ENCODE measurements around the gene OR4D9. TPM values are rescaled to one million over a fixed set of nuclear protein-coding genes. Genes with fewer than 3 reads are reported as not detected.
"Not testable (repeated sequence)": the region's sequence is repeated elsewhere in the genome, so short reads cannot be mapped to it uniquely, and the experiment has no call there.

Gene OR4D9
- total RNA-seq, 1 donor from 2014 or later = not detected

GRCh38 chr11:59544869-59545178 is 33.5 kb downstream of the OR4D9 start:
- ATAC-seq (no peak), DNase-seq (no peak)
- H3K27ac ChIP-seq = no peak overlapping the region
- no peaks in the 10 kb centered on the region for H3K4me1 ChIP-seq
- no peaks in the 10 kb centered on the region for H3K36me3 ChIP-seq
- TF ChIP-seq CTCF (IDR thresholded peaks at IDR 0.05) = no peak
- H3K27me3 ChIP-seq (ENCODE audit: low read depth) = no peaks in the 10 kb centered on the region
- H3K4me3 ChIP-seq = no peak overlapping the region
- intact Hi-C loops (cut with DNase I) = no loop called here
- no peaks in the 10 kb centered on the region for H3K9me3 ChIP-seq

GRCh38 chr11:59545179-59546020 is 34.1 kb downstream of the OR4D9 start:
- intact Hi-C loops (cut with DNase I) = no loop called here
- TF ChIP-seq CTCF (IDR thresholded peaks at IDR 0.05) = no peak
- Histone ChIP-seq H3K9me3 (no peaks in the 10 kb centered on the region), H3K27me3 (ENCODE audit: low read depth) (no peaks in the 10 kb centered on the region), H3K36me3 (no peaks in the 10 kb centered on the region), H3K27ac (no peak overlapping the region), H3K4me3 (no peak overlapping the region), H3K4me1 (no peaks in the 10 kb centered on the region)
- ATAC-seq = no peak
- DNase-seq = no peak

DNA sequence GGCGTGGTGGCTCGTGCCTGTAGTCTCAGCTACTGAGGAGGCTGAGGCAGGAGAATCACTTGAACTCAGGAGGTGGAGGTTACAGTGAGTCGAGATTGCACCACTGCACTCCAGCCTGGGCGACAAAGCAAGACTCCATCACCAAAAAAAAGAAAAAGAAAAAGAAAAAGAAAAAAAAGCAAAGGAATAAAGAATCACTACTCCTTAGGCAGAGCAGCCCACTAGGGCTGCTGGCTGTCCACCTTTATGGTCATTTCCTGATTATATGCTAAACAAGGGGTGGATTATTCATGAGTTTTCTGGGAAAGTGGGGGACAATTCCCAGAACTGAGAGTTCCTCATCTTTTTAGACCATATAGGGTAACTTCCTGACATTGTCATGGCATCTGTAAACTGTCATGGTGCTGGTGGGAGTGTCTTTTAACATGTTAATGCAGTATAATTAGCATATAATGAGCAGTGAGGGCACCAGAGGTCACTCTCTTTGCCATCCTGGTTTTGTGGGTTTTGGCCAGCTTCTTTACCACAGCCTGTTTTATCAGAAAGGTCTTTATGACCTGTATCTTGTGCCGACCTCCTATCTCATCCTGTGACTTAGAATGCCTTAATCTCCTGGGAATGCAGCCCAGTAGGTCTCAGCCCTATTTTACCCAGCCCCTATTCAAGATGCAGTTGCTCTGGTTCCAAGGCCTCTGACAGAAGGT is 36.4 kb downstream of the OR4D9 start:
- H3K36me3 ChIP-seq; ATAC-seq; H3K27me3 ChIP-seq (ENCODE audit: low read depth); H3K27ac ChIP-seq; H3K9me3 ChIP-seq; H3K4me3 ChIP-seq; DNase-seq; intact Hi-C loops (cut with DNase I): not testable (repeated sequence)
- peaks cover 14% of the 10 kb centered on the region for H3K4me1 ChIP-seq

- ATAC-seq (no peak), DNase-seq (no peak)
- no peak for TF ChIP-seq CTCF (IDR thresholded peaks at IDR 0.05)
- H3K27me3 ChIP-seq (ENCODE audit: low read depth) = no peaks in the 10 kb centered on the region
- intact Hi-C loops (cut with DNase I) = no loop called here
- peaks cover 14% of the 10 kb centered on the region for H3K4me1 ChIP-seq
- no peaks in the 10 kb centered on the region for H3K9me3 ChIP-seq
- no peak overlapping the region for H3K4me3 ChIP-seq
- H3K27ac ChIP-seq = no peak overlapping the region
- H3K36me3 ChIP-seq = no peaks in the 10 kb centered on the region
These were observed 36.9 kb downstream of the OR4D9 start for GRCh38 chr11:59548309-59548656.

- Histone ChIP-seq H3K9me3 (no peaks in the 10 kb centered on the region), H3K36me3 (no peaks in the 10 kb centered on the region), H3K27ac (peak overlapping the region; percentile 76), H3K27me3 (ENCODE audit: low read depth) (no peaks in the 10 kb centered on the region), H3K4me3 (peak overlapping the region; percentile 56), H3K4me1 (peaks cover 14% of the 10 kb centered on the region)
- ATAC-seq (peak; percentile 94 to 95), DNase-seq (peak; percentile 82)
- peak; percentile 49 for TF ChIP-seq CTCF (IDR thresholded peaks at IDR 0.05)
- intact Hi-C loops (cut with DNase I) = no loop called here
These were observed 39.1 kb downstream of the OR4D9 start for GRCh38 chr11:59550368-59550841.
